HG03521 (cell line): ENCODE measurements around the gene TPBGL.

Experiments used
- ATAC-seq: cut with Tn5 transposase; IDR thresholded peaks from one replicate; pipeline ENCODE4 v1.9.1; 2021; ENCODE audit warnings: mild to moderate bottlenecking, moderate library complexity; ENCODE audit not compliant: unreplicated experiment

TPBGL gene

DNA sequence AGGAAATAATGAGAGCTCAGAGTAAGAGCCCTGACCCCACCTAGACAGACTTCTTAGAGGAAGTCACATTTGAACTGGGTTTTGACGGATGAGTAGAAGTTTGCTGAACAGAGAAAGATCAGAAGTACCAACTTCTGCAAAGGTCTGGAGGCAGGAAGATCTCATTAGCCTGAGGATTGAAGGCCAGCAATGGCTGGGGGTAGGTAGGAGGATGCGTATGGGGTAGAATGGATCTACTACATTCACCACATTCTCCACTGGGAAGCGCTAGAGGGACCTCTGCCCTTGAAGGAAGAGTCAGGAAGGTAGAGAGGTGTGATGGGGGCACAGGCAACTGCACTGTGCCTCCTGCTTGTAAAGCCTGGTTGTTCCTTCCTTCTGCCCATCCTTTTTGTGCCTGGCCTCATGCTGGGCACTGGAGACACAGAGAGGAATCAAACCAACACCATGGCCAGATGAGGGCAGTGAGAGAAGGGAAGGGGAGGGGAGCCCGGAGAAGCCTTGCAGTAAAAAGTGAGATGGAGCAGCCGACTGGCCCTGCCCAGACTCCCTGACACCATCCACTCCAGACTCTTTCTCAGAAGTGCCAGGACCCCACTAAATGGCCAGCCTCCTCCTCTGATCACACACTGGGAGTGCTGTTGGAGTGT lies 4.9 kb downstream of the TPBGL start:
- ATAC-seq: no peak

DNA sequence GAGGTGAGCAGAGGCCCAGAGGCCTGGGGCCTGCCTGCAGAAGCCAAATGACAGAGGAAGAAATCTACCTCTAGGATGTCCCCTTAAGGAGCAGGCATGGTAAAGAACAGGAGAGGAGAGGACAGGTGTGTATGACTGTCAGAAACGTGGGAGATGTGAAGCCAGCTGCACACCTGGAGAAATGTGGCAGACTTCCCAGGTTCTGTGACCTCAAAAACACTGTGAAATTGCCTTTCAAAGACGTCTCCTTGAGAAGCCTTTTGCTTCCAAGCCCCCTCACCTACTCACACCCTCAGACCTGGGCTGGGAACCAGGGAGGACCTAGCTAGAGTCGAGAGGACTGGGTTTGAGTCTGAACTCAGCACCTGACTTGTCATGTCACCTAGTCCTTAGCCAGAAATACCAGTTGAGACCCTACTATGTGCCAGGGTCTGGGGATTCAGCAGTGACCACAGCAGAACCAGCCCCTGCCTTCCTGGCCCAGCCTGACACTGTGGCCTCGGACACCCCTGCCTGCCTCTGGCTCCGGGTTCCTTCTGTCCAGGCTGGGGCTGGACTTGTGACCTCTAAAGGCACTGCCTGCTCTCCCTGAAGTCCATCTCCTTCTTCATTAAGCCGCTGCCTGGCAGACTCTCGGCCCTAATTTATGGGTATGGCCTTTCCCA lies 5.6 kb downstream of the TPBGL start:
- ATAC-seq: no peak

DNA sequence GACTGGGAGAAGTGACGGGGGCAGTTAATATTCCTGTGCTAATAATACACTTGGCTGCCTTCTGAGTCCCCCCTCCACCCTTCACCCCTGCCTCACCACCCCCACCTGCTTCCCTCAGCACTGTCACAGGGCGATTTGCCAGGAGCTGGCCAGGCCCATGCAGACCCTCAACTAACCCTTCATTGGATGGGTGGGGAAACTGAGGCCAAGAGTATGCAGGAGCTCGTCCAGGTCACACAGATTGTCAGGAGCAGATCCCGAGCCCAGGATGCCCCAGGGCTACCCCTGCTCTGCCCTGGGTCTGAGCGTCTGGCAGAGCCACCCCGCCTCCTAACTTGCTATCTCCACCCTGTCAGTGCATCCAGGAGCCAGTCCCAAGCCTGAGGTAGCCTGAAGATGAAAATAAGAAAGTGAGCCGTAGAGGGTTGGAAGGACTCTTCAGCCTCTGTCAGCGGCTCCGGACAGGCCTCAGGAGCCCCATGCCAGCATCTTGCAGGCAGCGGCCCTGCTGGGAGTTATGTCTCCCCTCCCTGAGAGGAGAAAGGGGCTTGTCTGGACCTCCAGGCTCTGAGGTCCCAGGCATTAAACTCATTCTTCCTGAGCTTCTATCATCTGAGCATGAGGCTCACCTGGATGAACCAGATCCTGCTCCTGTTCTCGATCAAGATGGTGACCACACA lies 6.2 kb downstream of the TPBGL start:
- no peak for ATAC-seq

DNA sequence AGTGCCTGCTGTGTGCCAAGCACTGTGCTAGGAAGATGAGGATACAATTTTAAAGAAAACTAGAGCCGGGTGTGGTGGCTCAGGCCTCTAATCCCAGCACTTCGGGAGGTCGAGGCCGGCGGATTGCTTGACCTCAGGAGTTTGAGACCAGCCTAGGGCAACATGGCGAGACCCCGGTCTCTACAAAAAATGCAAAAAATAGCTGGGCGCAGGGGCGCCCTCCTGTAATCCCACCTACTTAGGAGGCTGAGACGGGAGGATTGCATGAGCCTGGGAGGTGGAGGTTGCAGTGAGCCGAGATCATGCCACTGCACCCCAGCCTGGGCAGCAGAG lies 8.3 kb downstream of the TPBGL start:
- no peak for ATAC-seq

DNA sequence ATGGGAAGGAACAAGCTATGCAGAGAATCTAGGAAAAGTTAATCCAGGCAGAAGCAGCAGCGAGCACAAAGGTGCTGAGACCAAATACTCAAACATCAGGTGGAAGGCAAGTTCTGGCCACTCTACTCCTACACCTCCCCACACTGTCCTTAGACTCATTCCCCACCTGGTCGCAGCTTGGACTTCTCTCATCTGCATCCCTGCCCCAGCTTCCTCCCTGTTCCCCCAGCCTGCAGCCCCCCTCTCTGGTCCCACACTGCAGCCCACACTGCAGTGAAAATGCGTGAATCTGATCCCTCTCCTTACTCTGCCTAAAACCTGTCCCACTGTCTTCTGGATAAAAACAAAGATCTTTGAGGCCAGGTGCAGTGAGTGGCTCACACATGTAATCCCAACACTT lies 9.1 kb downstream of the TPBGL start:
- no peak for ATAC-seq

DNA sequence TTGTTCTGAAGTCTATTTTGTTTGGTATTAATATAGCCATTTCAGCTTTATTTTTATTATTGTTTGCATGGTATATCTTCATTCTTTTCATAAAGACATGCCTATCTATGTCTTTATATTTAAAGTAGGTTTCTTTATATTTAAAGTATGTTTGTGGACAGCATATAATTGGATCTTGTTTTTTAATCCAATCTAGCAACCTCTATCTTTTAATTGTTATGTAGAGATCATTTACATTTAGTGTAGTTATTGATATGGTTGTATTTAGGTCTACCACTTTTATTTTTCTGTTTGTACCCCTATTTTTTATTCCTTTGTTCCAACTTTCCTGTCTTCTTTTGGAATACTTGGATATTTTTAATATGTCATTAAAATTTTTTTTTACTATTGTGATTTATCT lies 13.8 kb downstream of the TPBGL start:
- no peak for ATAC-seq

DNA sequence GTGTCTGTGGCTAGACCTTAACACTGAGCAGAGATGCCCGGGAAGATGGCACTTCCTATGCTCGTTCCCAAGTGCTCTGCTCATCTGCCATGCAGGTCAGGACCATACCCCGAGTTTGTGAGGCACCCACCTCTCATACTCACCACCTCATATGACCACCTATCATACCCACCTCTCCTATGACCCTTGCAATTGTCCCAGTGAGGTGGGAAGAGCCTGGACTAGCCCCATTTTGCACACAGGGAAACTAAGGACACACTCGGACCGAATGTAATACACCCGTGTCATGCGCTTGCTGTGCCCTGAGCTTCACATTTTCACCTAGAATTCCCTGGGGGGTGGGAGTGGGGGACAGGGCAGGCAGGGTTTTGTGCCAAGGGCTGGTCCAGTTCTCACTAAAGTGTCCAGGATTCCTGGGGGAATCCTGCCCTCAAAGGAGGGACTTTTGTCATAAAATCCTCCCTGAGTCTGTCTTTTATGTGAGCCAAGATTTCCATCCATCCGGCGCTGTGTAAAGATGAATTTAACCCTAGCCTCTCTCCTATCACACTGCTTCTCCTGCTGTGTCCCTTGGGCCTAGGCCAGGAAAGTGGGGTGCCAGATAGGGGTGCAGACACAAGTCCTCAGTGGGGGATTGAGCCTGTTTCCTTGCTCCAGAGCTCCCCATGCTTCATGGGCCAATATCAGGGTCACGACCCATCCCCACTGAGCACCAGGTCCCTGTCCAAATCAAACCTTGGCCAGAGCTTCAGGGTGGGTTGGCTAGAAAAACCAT lies 20.0 kb downstream of the TPBGL start:
- no peak for ATAC-seq

DNA sequence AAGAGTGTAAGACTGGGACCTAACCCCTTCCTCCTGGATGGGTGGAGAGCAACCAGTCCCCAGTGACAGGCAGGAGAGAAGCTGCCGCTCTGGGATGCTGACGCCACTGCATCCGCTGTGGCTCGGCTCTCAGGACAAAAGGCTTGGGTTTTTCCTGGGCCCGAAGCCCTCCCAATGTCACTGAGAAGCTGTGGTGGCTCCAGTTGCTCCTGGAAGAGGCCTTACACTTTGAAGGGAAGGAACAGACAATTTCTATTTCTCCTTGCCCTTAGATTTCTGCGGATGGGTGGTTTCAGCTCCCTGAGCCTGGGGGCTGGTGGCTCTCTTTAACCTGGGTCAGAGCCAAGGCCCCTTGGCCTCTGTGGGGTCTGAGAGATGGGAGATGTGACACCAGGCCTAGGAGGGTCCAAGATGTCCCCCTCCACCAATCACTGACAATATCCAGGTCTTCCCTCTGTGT lies 21.4 kb downstream of the TPBGL start:
- no peak for ATAC-seq

DNA sequence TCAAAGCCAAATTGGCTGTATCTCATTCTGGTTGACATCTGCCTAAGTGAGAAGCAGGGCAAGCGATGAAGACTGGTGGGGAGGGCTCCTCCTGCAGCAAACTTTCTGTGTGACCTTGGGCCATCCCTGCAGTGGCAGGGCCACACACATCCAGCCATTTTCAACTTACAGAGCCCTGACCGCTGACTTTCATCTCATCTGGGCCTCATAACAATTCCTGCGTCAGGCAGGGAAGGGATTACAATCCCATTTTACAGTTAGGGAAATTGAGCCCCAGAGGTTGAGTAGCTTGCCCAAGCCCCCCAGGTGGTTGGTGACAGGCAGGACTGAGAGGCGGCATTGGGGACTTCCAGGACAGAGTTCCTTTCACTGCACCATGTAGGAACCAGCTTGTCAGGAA lies 21.9 kb downstream of the TPBGL start:
- ATAC-seq: no peak

DNA sequence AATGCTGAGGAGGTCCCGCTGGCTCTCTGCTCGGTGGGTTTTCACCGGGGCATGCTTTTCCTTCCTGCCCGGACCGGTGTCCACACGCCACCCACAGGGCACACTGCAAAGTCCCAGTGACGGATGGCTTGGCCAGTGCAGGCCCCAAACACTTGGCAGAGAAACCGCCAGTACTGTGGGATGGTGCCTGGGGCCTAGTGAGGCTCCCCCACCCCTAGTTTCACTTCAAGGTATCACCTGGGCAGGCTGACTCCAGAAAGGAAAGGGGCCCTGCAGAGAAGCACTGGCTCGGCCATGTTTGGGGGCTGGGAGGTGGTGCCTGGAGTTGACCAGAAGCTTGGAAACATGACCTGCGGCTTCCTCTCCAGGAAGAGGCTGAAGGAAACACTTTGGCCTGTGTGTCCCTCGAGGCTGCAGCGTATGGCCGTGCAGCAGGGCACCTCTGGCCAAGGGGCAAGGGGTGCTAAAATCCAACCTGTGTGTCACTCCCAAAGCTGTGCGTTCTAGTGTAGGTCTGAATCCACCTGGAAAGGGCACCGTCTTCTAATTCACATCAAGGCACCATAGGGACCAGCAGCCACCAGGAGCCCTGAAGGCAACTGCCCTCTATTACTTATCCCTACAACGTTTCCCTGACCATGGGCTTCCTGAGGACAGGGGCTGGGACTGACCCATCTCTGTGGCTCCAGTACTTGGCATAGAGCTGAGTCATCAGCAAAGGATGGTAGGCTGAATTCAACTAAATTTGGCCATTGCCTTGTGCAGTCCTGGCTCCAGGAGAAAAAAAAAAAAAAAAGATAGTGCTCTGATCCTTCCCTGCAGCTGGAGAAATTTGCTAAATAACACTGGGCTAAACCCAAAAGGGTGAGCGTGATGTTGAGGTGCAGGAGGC lies 22.6 kb downstream of the TPBGL start:
- no peak for ATAC-seq

DNA sequence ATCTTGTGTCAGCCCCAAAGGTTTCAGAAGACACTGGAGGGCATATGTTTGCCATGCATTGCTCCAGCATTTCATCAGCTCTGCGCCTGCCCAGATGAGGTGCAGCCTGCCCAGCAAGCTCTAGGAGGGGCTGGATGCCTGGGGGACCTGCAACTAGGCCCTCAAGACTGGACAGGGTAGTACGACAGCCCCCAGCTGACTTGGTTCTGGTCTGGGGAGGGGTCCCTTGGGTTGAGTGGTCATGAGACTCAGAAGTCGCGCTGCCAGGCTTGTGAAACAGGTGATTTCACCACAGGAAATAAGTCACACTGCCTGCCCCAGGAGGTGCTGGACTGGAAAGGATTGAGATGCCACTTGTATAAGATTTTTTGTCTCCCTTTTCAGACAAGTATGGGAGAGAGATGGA lies 23.4 kb downstream of the TPBGL start:
- ATAC-seq: no peak

DNA sequence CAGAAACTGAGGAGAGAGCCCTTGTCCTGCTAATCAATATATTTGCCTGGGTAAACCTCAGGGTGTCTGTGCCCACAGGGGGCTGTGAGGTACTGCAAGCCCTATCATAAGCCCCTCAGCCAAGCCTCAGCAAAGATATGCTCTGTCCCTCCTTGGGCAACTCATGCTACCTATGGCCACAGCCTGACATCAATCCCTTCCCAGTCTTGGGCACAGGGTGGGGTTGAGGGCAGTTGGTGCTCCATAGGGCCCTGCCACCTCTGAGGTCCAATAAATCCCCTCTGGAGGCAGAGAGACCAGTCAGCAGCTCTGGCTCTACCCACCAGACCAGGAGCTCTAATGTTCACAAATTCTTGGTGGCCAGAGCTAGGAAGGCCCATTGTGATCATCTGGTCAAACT lies 23.8 kb downstream of the TPBGL start:
- no peak for ATAC-seq

DNA sequence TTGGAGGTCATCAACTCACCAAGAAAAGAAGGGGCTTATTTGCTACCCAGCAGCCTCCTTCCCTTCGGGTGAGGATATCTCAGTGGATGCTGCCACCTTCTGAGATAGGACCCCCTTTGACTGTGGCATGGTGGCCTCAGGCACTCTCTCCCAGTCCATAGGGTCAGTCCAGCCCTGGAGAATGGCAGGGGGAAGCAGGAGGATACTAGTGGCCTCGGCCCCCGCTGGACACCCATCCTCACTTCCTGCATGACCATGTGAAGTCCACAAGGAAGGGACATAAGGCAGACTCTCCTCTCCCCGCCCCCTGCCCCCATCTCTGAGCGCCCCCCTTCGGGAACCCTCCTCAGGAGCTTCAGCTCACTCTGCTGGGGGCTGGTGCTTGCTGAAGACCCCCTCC lies 24.4 kb downstream of the TPBGL start:
- ATAC-seq: no peak

DNA sequence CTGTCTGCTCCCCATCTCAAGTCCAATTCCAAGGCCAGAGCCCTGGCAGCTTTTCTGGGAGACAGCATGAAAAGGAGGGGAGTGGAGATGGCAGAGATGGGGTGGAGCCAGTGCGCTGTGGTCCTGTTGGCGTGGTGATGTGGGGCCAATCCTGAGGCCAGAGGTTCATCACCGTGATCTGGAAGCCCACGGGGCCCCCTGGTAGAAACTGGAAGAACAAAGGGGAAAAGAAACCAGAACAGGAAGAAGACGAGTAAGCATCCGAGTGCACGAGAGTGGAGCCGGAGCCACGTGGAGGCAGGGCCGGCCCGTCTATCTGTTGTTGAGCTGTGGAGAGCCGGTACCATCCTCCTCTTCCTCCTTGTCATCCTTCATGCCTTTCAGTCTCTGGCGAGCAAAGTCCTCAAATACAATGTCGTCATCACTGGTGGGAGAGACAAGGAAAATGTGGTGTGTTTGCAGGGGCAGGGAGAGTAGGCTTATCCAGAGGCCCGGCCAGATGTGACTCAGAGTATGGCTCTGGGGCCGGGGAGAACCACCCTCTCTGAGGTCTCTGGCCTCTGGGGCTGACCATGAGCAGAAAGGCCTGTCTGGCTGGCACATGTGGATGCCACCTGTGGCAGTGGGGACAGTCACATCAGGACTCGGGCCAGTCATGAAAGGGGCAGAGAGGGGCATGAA lies 25.4 kb downstream of the TPBGL start:
- ATAC-seq: no peak

DNA sequence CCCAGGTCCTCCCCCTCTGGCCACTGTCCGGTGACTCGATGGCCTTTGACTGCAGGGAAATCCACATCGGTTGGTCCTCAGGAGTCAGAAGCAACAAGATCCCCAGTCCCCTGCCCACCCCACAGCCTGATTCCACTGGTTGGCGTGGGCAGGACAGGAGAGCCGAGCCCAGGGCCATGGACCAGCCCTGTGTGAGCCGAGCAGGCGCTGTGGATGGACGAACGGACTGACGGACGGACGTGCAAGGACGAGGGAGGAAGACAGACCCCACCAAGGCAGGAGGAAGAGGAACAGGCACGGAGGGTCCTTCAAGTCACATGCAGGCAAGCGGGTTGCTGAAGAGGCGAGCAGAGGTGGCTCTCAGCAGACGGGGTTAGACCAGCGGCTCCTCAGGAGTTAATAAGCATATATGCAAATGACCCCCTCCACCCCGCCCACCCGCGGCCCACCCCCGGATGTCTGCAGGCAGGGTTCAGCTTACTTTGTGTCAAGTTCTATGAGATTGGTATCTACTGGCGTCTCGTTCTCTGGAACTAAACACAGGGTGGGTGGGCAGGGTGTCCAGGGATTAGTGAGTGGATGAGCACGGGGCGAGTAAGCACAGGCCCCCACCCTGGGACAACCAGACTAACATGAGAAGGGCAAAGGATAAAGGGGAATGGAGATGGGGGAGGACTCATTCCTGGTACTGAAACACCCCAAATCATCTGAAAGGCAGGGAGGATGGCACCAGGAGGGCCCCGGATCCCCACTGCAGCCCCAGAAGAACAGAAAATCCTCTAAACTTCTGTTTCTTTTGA lies 26.8 kb downstream of the TPBGL start:
- ATAC-seq: no peak

DNA sequence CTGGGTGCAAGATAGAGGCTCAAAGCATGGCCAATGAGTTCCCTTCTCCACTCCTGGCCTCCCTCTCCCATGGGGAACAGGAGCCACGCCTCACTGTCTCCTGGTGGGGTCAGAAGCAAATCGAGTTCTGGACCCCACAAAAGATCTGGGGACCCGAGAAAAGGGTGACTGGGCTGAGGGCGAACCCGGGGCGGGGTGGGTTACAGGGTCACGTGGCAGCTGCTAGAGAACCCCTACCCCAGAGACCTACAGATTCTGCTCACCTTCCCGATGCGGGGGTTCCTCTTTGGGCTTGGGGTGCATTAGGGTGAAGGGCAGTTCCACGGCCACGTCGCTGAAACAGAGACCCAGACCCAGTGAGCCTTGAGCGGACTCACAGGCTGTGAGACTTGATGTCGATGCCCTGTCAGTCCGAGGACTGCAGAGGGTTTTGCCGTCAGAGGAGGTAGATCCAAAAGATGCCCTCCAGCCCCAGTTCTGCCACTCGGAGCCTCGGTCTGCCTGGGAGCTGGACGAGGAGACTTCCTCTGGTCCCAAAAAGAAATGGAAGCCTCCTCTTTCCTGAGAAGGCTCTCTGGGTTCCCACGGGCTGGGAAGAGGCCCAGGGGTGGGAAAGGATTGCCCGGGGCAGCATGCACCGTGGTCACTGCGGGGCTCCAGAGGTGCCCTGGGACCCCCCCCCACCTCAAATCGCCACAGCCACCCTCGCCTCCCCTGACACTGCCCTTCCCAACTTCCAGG lies 28.2 kb downstream of the TPBGL start:
- ATAC-seq: no peak

DNA sequence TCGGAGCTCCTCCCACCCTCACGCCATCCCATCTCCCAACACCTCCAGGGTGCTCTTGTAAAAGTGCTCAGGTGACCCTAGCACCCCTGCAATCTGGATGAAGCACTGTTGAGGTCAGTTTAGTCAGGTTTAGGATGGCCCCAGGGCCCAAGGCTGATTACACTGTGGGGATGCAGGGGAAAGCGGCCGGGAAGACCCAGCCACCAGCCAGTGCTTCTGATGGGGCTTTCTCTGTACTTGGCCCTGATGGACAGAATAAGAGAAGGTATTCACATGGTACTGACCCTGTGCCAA lies 28.7 kb downstream of the TPBGL start:
- ATAC-seq: no peak

DNA sequence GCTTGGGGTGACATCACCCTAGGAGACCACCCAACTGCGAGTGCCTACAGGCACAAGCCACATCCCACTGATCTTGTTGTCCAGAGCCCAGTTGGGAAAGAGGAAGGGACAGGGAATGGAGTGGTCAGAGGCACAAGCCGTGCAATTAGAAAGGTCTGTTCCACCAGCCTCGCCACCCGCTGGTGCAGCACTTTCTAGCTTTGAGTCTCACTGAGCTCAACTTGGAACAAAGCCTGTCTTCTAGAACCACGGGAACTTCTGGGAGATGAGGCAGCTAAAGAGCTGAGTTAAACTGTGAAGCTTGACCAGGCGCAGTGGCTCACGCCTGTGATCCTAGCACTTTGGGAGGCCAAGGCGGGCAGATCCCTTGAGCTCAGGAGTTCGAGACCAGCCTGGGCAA lies 29.3 kb downstream of the TPBGL start:
- ATAC-seq: no peak

DNA sequence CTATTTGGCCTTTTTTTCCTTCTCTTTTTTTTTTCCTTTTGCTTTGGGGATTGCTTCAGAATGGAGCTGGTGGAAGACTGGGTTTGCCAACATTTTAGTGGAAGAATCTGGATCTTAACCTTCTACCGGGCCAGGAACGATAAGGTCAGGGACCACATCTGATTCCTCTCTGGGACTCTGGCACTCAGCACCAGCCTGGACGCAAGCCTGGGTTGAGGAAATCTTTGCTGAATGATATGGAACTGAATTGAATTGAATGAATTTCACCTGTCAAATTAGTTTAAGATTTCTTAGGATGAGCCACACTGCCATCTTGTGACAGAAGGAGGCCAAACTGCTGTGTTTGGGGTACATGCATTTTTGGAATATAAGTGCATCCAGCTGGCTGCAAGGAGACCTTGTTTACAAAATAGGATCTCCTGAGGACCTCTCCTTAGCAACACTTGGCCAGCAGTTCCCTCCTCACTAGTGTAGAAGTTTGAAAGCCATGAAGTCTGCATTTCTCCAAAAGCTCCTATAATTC lies 30.4 kb downstream of the TPBGL start:
- ATAC-seq: no peak
